ENCODE measurements around the gene C1QTNF4. TPM values are rescaled to one million over a fixed set of nuclear protein-coding genes. Genes with fewer than 3 reads are reported as not detected.

C1QTNF4 gene
- total and polyA plus RNA-seq, 9 of the 15 experiments (the other 6 are each of a cell fraction or from before 2014, with no cell fraction given): not detected

- TF ChIP-seq MAZ (CRISPR knock-in tag; conservative IDR thresholded peaks at IDR 0.05 in 1 of 2, IDR thresholded peaks at IDR 0.05 in 1 of 2) (peak; percentile 65 to 70; a peak in 3 of 4 replicates), ARHGAP35 (IDR thresholded peaks at IDR 0.05; ENCODE audit: partially characterized antibody) (no peak), ZNF76 (CRISPR knock-in tag; IDR thresholded peaks at IDR 0.05; ENCODE audit: borderline replicate concordance) (peak; percentile 10; the same call in 1 of the 2 replicates), WHSC1 (IDR thresholded peaks at IDR 0.05; ENCODE audit: low read length) (no peak), RAD51 (IDR thresholded peaks at IDR 0.05; ENCODE audit: borderline replicate concordance, low read depth) (no peak), MBD1 (CRISPR knock-in tag; IDR thresholded peaks at IDR 0.05) (no peak), ZNF318 (IDR thresholded peaks at IDR 0.05; ENCODE audit: borderline replicate concordance in 1 of 2, low read depth in 1 of 2) (no peak), FOXK2 (conservative IDR thresholded peaks at IDR 0.05 in 1 of 2, IDR thresholded peaks at IDR 0.05 in 1 of 2; ENCODE audit: low read depth in 2 of 2) (no peak), ZNF395 (CRISPR knock-in tag; IDR thresholded peaks at IDR 0.05) (peak; percentile 47; the same call in 1 of the 2 replicates), NR2C2 (CRISPR knock-in tag; IDR thresholded peaks at IDR 0.05) (no peak; the same call in 1 of the 2 replicates), NR2C2 (tag; IDR thresholded peaks at IDR 0.05) (peak; percentile 72), MEF2D (tag; conservative IDR thresholded peaks at IDR 0.05; ENCODE audit: low read depth) (no peak), ETV5 (CRISPR knock-in tag; IDR thresholded peaks at IDR 0.05; ENCODE audit: low read depth) (no peak), ETV1 (tag; conservative IDR thresholded peaks at IDR 0.05; ENCODE audit: low read depth) (no peak), RHOXF2B (CRISPR knock-in tag; conservative IDR thresholded peaks at IDR 0.05) (no peak), ZNF311 (CRISPR knock-in tag; IDR thresholded peaks at IDR 0.05) (no peak)
Measured at GRCh38 chr11:47565340-47566148, 28.7 kb downstream of the C1QTNF4 start, which contains the start of gene PTPMT1 (continued).

Measured in K562 (cell line).